GM18951 (cell line): Measurements from ENCODE around the gene PLXNB3.
"Not testable (repeated sequence)": the region's sequence is repeated elsewhere in the genome, so short reads cannot be mapped to it uniquely, and the experiment has no call there.

Experiments used
- POLR2A ChIP-seq: IDR thresholded peaks from 4 replicates; pipeline ENCODE4 v1.6.1; 2011; ENCODE audit warnings: mild to moderate bottlenecking; ENCODE audit not compliant: insufficient read length, insufficient read depth; ENCODE audit errors: extremely low read depth
- in situ Hi-C: fragments of 300-500 bp; cut with MboI; formaldehyde crosslinking; loops from one replicate; pipeline ENCODE4 v1.12.0; 2022; ENCODE audit warnings: low sequenced_read_pairs, mixed read lengths, inconsistent platforms; ENCODE audit not compliant: unreplicated experiment

PLXNB3 gene

DNA sequence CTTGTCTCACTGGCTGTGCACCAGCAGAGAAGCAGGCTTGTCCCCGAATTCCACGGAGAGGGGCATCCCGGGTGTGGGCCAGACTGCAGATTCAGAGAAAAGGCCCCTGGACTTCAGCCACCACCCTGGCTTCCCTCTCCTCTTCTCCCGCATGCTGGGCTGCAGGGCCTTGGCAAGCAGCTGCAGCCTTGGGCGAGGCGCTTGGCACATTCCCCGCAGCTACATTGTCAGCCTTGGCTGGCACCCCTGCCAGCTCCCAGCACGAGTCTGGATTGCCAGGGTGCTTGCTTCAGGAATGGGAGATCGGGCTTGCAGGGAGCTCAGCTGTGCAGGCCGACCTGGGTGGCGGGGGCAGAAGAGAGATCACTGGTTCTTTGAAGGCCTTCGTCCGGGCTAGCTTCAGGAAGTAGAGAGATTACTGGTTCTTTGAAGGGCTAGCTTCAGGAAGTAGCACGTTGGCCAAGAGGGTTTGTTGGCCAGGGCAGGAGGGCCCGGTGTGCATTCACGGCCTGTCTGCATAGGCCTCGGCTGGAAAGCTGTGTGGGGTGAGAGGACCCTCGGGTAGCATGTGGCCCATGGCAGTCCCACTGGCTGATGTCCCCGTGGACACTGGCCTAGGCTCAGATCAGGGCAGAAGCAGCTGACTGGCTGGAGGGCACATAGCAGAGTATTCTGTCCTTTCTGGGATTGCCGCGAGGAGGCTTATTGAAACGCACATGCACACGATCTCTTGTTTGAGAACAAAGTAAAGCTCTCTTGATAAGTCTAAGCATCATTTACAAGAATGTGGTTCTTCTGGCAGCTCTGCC lies 36.7 kb upstream of the PLXNB3 start:
- no peak for TF ChIP-seq POLR2A
- in situ Hi-C loops, result no loop called here

DNA sequence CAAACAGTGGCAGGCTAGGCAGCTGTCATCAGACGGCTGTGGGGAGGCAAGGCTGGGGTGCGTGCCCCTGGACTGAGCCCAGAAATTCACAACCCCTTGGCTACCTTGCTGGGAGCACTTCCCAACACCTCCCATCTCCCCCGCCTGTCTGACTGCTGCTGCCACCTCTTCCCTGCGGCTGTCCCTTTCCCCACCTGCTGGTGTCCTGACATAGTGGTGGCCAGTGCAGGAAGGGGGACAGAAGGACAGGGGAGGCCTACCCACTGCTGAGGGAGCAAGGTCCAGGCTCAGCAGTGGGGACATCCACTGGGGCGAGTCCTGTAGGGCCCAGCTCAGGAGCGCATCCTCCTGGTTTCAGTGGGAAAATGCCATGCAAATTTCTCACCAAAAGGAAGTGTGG lies 36.0 kb upstream of the PLXNB3 start:
- no peak for TF ChIP-seq POLR2A
- in situ Hi-C loops, result no loop called here

DNA sequence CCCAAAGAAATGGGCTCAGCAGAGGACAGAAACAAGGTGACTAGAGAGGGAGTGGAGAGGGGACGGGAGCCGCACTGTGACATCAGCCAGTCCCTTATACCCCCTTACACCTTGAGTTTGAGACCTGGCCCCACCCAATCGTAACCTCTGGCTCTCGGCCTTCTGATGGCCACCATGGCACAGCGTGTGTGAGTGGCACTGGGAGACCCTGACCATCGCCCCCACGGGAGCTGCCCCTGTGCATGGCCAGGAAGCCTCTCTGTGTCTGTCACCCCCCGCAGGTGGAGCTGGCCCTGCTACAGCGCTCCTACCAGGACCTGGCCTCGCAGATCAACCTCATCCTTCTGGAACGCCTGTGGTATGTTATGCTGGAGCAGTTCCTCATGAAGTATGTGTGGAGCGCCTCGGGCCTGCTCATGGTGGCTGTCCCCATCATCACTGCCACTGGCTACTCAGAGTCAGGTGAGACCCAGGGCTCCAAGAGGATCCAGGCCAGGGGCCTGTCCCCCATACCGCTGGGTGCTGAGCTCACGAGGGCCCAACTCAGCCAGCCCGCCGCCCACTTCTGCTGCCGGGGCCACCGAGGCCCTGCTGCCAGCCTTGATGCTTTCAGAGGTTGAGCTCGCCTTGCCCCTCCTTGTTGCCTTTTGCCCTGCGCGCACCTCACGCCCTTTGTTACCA lies 35.0 kb upstream of the PLXNB3 start:
- no peak for TF ChIP-seq POLR2A
- in situ Hi-C loops, result no loop called here

DNA sequence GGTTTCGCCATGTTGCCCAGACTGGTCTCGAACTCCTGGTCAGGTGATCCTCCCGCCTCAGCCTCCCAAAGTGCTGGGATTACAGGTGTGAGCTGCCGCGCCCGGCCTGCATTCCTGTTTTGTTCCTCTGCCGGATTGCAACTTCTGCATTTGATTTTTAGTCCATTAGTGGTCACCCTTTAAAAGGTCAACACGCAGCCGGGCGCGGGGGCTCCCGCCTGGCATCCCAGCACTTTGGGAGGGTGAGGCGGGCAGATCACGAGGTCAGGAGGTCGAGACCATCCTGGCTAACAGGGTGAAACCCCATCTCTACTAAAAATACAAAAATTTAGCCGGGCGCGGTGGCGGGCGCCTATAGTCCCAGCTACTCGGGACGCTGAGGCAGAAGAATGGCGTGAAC lies 33.9 kb upstream of the PLXNB3 start:
- in situ Hi-C loops, result not testable (repeated sequence)

DNA sequence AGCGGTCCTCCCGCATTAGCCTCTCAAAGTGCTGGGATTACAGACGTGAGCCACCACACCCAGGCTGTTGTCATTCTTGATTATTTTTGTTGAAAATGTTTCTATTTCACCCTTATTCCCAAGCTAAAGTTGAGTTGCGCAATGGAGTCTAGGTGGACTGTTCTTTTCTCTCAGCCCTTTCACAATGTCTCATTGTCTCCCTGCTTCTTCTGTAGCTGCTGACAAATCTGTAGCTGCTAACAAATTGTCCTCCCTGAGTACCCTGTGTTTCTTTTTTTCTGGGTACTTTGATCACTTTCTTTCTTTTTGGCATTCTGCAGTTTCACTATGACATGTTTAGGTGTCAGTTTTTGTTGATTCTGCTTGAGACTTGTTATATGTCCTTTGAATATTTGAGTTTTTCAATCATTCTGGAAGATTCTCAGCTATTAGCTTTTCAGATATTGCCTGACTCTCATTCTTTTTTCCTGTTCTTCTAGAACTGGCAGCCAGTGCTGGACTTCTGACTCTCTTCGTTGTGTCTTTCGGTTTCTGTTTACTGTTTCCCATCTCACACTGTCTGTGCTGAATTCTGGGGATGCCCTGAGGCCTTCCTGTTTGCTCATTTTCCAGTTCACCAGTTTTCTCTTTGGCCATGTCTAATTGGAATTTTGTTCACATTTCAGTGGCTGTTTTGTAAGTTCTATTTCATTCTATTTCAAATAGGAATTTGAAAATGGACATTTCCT lies 32.8 kb upstream of the PLXNB3 start:
- no peak for TF ChIP-seq POLR2A
- in situ Hi-C loops, result no loop called here

DNA sequence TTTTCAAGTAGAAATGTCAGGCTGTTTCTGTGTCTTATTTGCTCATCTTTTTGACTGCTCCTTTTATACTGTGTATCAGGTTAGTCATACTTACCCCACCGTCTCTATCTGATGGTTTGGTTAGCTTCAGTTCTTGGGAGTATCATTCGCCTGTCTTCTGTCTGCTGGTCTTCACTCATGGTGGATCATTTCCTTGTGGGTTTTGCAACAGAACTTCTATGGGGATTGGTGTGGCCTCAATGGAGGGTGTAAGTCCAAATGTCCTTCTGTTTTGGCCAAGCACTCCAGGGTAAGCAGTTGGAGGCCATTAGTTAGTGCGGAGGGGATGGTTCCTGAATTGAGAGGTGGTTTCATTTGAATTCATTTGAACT lies 32.2 kb upstream of the PLXNB3 start:
- in situ Hi-C loops, result no loop called here
- no peak for TF ChIP-seq POLR2A

DNA sequence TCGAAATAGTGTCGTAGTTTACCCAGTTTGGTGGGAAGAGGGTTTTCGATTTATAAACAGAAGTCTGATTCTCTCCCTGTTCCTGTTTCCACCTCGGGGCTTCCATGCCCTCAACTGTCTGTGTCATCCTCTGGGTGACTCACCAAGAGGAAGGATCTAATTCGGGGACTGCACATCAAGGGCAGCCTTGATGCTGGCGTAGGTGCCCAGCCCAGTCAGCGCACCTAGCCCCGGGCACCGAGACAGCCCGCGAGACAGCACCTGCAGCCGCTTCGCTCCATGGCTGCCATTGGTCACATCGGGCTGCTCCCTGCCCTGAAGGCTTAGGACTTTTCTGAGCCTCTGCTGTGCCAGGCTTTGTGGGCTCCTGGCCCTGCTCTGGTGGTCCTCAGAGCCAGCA lies 31.6 kb upstream of the PLXNB3 start:
- in situ Hi-C loops, result no loop called here
- no peak for TF ChIP-seq POLR2A

DNA sequence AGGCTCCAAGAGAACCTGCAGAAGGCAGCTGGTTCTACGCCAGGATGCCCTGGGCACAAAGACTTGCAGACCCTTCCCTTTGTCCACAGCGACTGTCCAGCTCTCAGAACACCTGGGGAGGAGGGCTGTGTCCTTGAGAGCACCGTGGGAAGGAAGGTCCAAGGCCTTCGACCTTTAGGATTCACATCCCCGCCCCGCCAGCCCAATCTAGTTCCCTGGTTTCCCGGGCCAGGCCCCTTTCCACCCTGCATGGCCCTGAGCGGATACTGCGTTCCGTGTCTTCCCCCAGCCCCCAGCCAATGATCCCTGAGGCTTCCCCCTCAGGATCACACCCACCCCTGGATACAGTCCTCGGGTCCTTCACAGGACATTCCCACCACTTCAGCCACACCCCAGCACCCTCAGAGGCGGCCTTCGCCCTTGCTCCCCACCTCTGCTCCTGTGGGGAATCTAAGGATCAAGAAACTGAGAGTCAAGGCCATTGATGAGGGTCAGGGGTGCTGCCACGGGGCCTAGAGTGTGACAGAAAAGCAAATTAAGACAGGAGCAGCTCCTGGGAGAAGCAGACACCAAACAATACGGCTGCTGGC lies 30.3 kb upstream of the PLXNB3 start:
- TF ChIP-seq POLR2A, result no peak
- in situ Hi-C loops, result no loop called here

DNA sequence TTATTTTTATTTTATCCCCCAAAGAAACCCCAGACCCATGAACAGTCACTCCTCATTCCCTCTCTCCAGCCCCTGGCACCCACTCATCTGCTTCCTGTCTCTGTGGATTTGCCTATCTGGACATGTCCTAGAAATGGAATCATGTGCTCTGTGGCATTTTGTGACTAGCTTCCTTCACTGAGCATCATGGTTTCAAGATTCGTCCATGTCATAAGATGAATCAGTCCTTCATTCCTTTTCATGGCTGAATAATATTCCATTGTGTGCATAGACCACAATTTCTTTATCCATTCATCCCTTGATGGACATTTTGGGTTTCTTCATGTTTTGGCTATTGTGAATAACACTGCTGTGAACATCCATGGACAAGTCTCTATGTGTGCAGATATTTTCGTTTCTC lies 29.2 kb upstream of the PLXNB3 start:
- in situ Hi-C loops, result no loop called here
- TF ChIP-seq POLR2A, result no peak

DNA sequence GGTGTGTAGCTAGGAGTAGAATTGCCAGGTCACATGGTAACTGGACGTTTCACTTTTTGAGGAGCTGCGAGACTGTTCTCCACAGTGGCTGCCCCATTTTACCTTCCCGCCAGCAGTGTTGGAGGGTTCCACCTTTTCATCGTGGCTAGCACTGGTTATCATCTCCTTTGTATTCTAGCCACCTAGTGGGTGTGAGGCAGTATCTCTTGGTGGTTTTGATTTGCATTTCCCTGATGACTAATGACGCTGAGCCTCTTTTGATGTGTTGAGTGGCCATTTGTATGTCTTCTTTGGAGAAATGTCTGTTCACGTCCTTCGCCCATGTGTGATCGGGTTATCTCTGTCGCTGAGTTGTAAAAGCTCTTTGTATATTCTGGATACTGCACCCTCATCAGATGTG lies 28.8 kb upstream of the PLXNB3 start:
- no peak for TF ChIP-seq POLR2A
- in situ Hi-C loops, result no loop called here

DNA sequence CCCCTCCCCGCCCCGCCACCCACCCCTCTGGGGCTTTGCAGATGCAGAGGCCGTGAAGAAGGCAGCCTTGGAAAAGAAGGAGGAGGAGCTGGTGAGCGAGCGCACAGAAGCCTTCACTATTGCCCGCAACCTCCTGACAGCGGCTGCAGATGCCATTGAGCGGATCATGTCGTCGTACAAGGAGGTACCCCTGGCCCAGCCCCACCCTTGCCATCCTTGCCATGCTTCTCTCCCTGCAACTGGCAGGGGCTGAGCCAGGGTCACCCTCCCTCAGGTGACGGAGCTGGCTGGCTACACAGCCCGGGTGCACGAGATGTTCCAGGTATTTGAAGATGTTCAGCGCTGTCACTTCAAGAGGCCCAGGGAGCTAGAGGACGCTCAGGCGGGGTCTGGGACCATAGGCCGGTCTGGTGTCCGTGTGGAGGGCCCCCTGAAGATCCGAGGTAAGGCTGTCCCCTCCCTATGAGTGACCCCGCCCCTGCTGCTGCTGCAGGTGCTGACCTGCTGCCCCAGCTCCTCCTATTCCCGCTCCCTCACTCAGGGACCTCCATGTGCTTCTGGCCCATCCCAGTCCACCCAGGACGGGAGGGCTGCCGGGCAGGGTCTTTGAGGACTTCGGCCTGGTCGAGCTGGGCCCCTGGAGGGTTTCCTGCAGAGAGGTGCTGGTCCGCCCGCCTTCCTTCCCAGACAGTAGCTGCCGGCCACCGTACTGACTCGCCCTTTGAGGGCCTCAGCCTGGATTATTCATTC lies 27.8 kb upstream of the PLXNB3 start:
- TF ChIP-seq POLR2A, result no peak
- in situ Hi-C loops, result no loop called here

DNA sequence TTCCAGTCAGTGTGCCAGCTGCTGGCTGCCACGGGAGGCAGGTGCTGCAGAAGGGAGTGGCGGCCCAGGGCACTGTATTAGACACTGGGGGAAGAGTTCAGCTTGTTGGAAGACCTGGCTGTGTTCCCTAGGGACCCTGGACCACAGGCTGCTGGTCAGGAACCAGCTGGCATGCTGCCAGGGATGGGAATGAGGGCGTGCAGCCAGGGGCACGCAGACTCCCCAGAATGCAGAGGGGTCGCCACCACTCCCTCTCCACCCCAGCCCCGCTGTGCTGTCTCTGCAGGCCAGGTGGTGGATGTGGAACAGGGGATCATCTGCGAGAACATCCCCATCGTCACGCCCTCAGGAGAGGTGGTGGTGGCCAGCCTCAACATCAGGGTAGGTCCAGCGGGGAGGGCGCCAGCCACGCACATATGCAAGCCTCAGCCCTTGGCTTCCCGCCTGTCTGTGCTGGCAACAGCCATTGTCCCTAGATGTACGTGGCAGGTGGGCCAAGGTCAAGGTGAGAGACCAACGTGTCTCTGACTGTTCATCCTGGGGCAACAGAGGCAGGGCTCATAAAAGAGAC lies 27.1 kb upstream of the PLXNB3 start:
- in situ Hi-C loops, result no loop called here
- no peak for TF ChIP-seq POLR2A
